GM12801 (cell line): ENCODE data around the gene MCM8.

Experiments
- TF ChIP-seq, protein P1 (sequence below): IDR thresholded peaks from one replicate; pipeline ENCODE4 v1.5.1; 2011; ENCODE audit warnings: control low read depth; ENCODE audit not compliant: insufficient read length; ENCODE audit errors: extremely low read depth

Gene MCM8

DNA sequence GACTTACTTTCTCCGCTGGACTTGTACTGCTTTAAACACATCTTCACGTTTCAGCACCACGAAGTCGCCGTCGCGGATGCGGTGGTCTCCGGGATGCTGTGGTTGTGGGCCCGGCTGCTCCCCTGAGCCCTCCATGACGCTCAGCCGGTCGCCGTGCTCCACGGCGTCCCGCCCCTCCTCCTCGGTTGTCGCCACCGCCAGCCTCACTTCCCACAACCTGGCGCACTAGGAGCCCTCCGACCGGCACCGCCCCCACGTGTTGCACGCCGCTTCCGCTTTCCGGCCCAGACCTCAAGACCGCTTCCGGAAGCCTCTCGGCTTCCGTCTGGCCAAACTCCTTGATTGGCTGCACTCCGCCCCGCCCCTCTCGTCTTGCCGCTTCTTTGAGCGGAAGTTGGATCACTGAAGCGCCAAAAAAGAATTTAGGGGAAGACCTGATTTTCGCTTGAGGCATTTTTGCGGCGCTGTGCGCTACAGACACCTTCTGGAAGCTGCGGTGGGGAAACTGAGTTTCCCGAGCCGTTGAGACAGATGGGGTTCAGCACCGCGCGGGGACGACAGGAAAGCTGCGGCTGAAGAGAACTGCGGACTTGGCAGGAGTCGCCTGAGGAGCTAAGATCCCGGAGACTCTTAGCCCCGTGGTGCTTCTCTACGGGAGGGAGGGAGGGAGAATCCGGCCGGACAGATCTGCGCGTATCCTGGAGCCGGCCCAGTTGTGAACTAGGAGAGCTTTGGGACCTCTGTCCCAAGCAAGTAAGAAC is at the start of gene MCM8, which contains the start of gene TRMT6:
Gene MCM8 (plus strand): TSS at position 382 of the 761 bp plus-strand sequence. CDS start 1,364 bp downstream, outside the sequence.
Gene TRMT6 (minus strand): TSS at position 263 of the 761 bp plus-strand sequence. CDS start 128 bp downstream, at position 135.
- TF ChIP-seq, protein P1, sequence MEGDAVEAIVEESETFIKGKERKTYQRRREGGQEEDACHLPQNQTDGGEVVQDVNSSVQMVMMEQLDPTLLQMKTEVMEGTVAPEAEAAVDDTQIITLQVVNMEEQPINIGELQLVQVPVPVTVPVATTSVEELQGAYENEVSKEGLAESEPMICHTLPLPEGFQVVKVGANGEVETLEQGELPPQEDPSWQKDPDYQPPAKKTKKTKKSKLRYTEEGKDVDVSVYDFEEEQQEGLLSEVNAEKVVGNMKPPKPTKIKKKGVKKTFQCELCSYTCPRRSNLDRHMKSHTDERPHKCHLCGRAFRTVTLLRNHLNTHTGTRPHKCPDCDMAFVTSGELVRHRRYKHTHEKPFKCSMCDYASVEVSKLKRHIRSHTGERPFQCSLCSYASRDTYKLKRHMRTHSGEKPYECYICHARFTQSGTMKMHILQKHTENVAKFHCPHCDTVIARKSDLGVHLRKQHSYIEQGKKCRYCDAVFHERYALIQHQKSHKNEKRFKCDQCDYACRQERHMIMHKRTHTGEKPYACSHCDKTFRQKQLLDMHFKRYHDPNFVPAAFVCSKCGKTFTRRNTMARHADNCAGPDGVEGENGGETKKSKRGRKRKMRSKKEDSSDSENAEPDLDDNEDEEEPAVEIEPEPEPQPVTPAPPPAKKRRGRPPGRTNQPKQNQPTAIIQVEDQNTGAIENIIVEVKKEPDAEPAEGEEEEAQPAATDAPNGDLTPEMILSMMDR = no peak

DNA sequence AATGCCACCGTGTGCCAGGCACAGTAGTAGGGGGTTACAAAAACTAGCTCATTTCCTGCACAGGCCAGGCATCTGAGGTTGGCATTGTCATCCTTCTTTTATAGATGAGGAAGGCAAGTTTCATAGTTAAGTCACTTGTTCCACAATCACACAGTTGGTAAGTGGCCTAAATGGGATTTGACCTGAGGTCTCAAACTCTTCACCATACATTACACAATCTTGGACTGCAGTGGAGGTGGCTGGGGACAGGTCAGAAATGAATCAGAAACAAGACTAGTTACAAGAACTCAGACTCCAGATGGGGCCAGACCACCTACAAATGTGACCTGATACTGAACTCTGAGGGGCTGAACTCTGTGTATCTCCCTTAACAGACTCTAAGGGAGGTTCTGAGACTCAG is 49.5 kb upstream of the MCM8 start:
- TF ChIP-seq, protein P1 = no peak

DNA sequence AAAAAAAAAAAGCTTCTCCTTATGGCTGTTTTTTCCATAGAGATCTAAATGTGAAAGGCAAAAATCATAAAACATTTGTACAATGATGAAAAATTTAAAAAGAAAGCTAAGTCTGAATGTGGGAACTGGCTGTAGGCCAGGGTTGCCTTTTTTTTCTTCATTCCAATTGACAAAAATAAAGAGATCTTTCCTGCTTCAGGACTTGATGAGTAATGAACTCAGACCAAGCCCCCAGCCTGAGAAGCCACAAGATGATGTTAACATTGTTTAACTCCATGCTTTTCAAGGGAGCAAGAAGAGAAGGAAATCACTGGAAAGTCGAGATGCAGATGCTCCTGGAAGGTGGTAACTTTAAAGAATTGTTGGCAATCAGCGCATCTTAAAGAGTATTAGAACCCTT is 41.5 kb upstream of the MCM8 start:
- TF ChIP-seq, protein P1 = no peak

DNA sequence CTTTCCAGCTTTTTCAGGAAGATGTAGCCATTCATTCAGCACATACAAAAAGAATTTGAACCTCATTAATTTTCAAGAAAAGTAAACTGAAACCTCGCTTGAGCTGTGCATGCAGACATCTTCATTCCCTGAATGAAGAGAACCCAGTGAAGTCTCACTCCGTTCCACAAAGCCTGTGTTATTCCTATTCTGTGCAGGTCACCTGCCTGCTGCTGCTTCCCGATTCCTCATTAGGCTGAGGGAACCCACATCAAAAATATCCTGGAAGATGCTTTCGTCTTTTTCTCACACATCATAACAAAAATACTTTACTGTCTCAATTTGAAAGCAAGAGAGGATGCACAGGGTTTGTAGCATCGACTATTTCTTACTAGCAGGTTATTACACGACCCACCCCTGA is 40.3 kb upstream of the MCM8 start:
- TF ChIP-seq, protein P1 = no peak

DNA sequence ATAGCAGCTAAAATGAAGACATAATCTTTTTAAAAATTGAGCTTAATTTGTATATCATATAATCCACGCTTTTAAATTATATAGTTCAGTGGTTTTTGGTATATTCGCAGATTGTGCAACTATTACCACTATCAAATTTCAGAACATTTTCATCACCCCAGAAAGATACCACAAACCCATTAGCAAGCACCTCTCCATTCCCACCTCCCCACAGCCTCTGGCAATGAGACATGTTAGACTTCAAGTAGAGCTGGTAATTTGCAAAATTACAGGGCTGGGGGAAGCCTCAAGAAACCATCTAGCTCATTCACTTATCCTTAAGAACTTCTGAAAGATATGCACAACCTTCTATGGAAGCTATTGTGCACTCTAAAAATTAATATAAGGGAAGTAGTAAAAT is 37.3 kb upstream of the MCM8 start:
- TF ChIP-seq, protein P1 = no peak

DNA sequence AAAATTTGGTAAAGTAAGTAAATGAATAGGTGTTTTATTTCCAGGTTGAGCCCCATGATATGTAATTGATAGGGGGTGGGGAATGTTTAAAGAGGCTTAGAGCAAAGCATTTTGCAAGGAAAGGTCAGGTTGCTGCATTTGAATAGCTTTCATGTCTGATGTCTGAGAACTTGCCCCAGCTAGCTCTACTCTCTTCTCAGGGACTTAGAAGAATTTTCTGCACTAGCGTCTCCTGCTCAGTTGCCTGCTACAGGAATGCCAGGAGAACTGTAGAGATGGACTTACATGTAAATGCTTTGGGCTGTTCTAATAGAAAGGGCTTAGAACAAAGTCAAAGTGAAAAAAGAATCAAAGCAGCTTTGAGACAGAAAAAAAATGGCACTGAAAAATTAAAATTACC is 35.6 kb upstream of the MCM8 start:
- TF ChIP-seq, protein P1 = no peak

DNA sequence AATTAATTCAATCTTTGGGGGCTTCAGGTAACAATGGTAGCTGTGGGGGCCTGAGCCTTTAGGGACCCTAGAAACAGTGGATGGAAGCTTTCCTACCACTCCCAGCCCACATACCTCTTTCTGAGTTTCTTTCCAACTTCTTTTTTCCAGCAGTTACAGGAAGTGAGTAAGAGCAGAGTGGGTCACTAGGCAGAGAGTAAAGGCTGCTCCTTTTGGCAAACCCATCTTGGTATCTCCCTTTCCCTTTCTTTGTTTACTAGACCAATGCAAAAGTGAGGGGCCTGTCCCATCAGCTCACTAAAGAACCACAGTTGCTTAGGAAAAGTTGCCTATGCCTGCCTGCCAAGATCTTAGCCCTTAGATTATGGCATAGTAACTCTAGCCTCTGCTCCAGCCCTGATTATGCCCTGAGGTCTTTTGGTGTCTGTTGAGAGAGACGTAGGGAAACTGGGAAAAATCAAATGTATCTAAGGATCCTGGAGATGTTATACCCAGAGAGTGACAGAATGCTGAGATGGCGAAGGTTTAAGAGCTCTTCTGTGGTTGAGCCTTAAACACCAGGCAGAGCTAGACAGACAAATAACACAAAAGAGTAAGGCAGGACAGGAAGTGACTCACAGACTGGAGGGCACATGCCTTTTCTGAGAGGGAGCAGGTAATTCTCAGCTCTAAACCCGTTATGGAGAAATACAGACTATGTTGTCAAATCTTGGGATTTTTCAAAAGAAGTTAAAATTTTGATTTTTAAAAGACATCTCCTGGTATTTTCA is 31.4 kb upstream of the MCM8 start:
- TF ChIP-seq, protein P1 = no peak
